Sigmoid colon (tissue), 7 donors: Measurements from ENCODE around the gene VPS39. TPM values are rescaled to one million over a fixed set of nuclear protein-coding genes. Genes with fewer than 3 reads are reported as not detected.

ENCODE experiments used
- DNase-seq: peaks from one replicate; pipeline ENCODE4 v3.0.0-alpha.2; 2019
- H3K27ac ChIP-seq, 4 donors: fragments of 200-600 bp; sonication (generic); one replicate each; pipeline ENCODE4 v1.5.1; 2016 to 2019; ENCODE audit warnings: mild to moderate bottlenecking in 1 of 4
- H3K27me3 ChIP-seq, 3 donors: fragments of 200-600 bp; sonication (generic); one replicate each; pipeline ENCODE4 v1.5.1; 2019; ENCODE audit warnings: mild to moderate bottlenecking in 1 of 3
- H3K36me3 ChIP-seq, 4 donors: fragments of 200-600 bp; sonication (generic); one replicate each; pipeline ENCODE4 v1.5.1; 2016 to 2019
- H3K4me1 ChIP-seq, 4 donors: fragments of 200-600 bp; sonication (generic); one replicate each; pipeline ENCODE4 v1.5.1; 2017 to 2019
- H3K4me3 ChIP-seq, 4 donors: fragments of 200-600 bp; sonication (generic); one replicate each; pipeline ENCODE4 v1.5.1; 2017 to 2019; ENCODE audit warnings: mild to moderate bottlenecking in 2 of 4, moderate library complexity in 1 of 4
- H3K9me3 ChIP-seq, 4 donors: fragments of 200-600 bp in 3 of 4; sonication (generic) in 3 of 4; one replicate each; pipeline versions ENCODE4 v1.5.1 to v1.6.1; 2013 to 2019
- CTCF ChIP-seq, 4 experiments: fragments of 450-650 bp in 3 of 4; fragments of 200-600 bp in 1 of 4; IDR thresholded peaks; one replicate each; pipeline ENCODE4 v1.5.1; 2016 to 2019; ENCODE audit warnings: antibody characterized with exemption in 4 of 4, mild to moderate bottlenecking in 3 of 4, moderate library complexity in 2 of 4
- EP300 ChIP-seq, 4 donors: sonication (generic); formaldehyde crosslinking; IDR thresholded peaks; one replicate each; pipeline ENCODE4 v1.6.1; 2017; ENCODE audit warnings: antibody characterized with exemption in 4 of 4
- POLR2A ChIP-seq, 2 donors: fragments of 450-650 bp; IDR thresholded peaks; one replicate each; pipeline ENCODE4 v1.6.1; 2016; ENCODE audit warnings: antibody characterized with exemption in 2 of 2, mild to moderate bottlenecking in 2 of 2, moderate library complexity in 2 of 2
- POLR2AphosphoS5 ChIP-seq, 4 donors: sonication (generic); formaldehyde crosslinking; IDR thresholded peaks; one replicate each; pipeline ENCODE4 v1.6.1; 2017; ENCODE audit warnings: antibody characterized with exemption in 4 of 4
- WGBS, 2 donors: extraction: QIAGEN DNeasy Blood & Tissue Kit; methylation state at CpG; one replicate each; pipeline ENCODE4 v1.1.7; 2013; 5-methylcytosine and 5-hydroxymethylcytosine counted together
- intact Hi-C: fragments of 100-400 bp; cut with DNase I; formaldehyde crosslinking; loops from one replicate; pipeline ENCODE4 v1.15.1; 2023
- polyA plus RNA-seq, 3 donors: library from polyadenylated mRNA; stranded (reverse); fragments of 200-250 nt; gene quantifications; one replicate each; pipeline ENCODE4 v1.2.3, GENCODE V29; 2013
- total RNA-seq, 4 donors: library from RNA; depleted of rRNA; stranded (reverse); fragments of >200 nt; gene quantifications; one replicate each; pipeline ENCODE4 v1.1.0, GENCODE V29; 2016
- donor health status: healthy with polysubstance abuse.
- donor health status: Bipolar disorder and iron deficiency.
- donor health status: healthy.

The VPS39 gene
- total and polyA plus RNA-seq, 7 donors, result 16.2 to 186 (median 70.3) TPM

GRCh38 chr15:42206406-42206805 lies 1.7 kb downstream of the VPS39 start:
- H3K36me3 ChIP-seq, result peaks cover 0 to 16% (median 5%) of the 10 kb centered on the region in 4 donors
- no peaks in the 10 kb centered on the region for H3K9me3 ChIP-seq
- no peaks in the 10 kb centered on the region for H3K27me3 ChIP-seq
- intact Hi-C loops, result loop anchor here (5.0 kb wide), 1 partner anchor 66 kb away; the partner anchor contains the start of genes GANC and TMEM87A
- peaks cover 0 to 24% (median 19%) of the 10 kb centered on the region in 4 donors for H3K4me1 ChIP-seq
- no peak for DNase-seq
- 84% methylated on average over 4 of the region's 4 CpGs for WGBS, 2 donors
- no peak overlapping the region for H3K27ac ChIP-seq
- H3K4me3 ChIP-seq, result no peak overlapping the region
- TF ChIP-seq POLR2A (IDR thresholded peaks at IDR 0.05), result no peak
- TF ChIP-seq CTCF (IDR thresholded peaks at IDR 0.05), result no peak
- TF ChIP-seq EP300 (IDR thresholded peaks at IDR 0.05), result no peak
- TF ChIP-seq POLR2AphosphoS5 (IDR thresholded peaks at IDR 0.05), result no peak

- peaks cover 0 to 24% (median 19%) of the 10 kb centered on the region in 4 donors for H3K4me1 ChIP-seq
- H3K27me3 ChIP-seq, result no peaks in the 10 kb centered on the region
- no peak overlapping the region for H3K4me3 ChIP-seq
- no peak for DNase-seq
- peaks cover 0 to 8% (median under 1%) of the 10 kb centered on the region in 4 donors for H3K36me3 ChIP-seq
- intact Hi-C loops, result no loop called here
- no peak overlapping the region for H3K27ac ChIP-seq
- H3K9me3 ChIP-seq, result no peaks in the 10 kb centered on the region
- no peak for TF ChIP-seq POLR2AphosphoS5 (IDR thresholded peaks at IDR 0.05)
- WGBS, 2 donors, result 94 to 95% methylated on average over 3 of the region's 3 CpGs
These were observed 4.2 kb downstream of the VPS39 start for GRCh38 chr15:42203891-42204290.

GRCh38 chr15:42202653-42203052 lies 5.5 kb downstream of the VPS39 start:
- no peaks in the 10 kb centered on the region for H3K27me3 ChIP-seq
- H3K9me3 ChIP-seq, result no peaks in the 10 kb centered on the region
- TF ChIP-seq POLR2AphosphoS5 (IDR thresholded peaks at IDR 0.05) (no peak), CTCF (IDR thresholded peaks at IDR 0.05) (no peak), POLR2A (IDR thresholded peaks at IDR 0.05) (no peak), EP300 (IDR thresholded peaks at IDR 0.05) (no peak)
- H3K36me3 ChIP-seq, result peaks cover 0 to 20% (median 9%) of the 10 kb centered on the region in 4 donors
- intact Hi-C loops, result no loop called here
- H3K4me3 ChIP-seq, result no peak overlapping the region
- WGBS, 2 donors, result 64 to 68% methylated on average over 2 of the region's 2 CpGs
- no peak overlapping the region for H3K27ac ChIP-seq
- peaks cover 0 to 22% (median 17%) of the 10 kb centered on the region in 4 donors for H3K4me1 ChIP-seq
- no peak for DNase-seq

- H3K36me3 ChIP-seq, result peaks cover 0 to 26% (median 9%) of the 10 kb centered on the region in 4 donors
- intact Hi-C loops, result no loop called here
These were observed 6.3 kb downstream of the VPS39 start for GRCh38 chr15:42201801-42202200.

GRCh38 chr15:42199126-42199525 lies 9.0 kb downstream of the VPS39 start:
- 90 to 91% methylated on average over 5 of the region's 5 CpGs for WGBS, 2 donors
- Histone ChIP-seq H3K4me3 (no peak overlapping the region), H3K27ac (no peak overlapping the region), H3K27me3 (no peaks in the 10 kb centered on the region), H3K9me3 (no peaks in the 10 kb centered on the region), H3K36me3 (peaks cover 0 to 26% (median 9%) of the 10 kb centered on the region in 4 donors), H3K4me1 (no peaks in the 10 kb centered on the region)
- TF ChIP-seq POLR2AphosphoS5 (IDR thresholded peaks at IDR 0.05) (no peak), CTCF (IDR thresholded peaks at IDR 0.05) (no peak), EP300 (IDR thresholded peaks at IDR 0.05) (no peak), POLR2A (IDR thresholded peaks at IDR 0.05) (no peak)
- intact Hi-C loops, result no loop called here
- DNase-seq, result no peak

More at GRCh38 chr15:42201801-42202200, 6.3 kb downstream of the VPS39 start:
- no peak overlapping the region for H3K4me3 ChIP-seq
- H3K27me3 ChIP-seq, result no peaks in the 10 kb centered on the region
- H3K4me1 ChIP-seq, result peaks cover 0 to 13% (median 11%) of the 10 kb centered on the region in 4 donors
- H3K27ac ChIP-seq, result no peak overlapping the region
- DNase-seq, result no peak
- no peaks in the 10 kb centered on the region for H3K9me3 ChIP-seq
- no peak for TF ChIP-seq POLR2AphosphoS5 (IDR thresholded peaks at IDR 0.05)
- TF ChIP-seq EP300 (IDR thresholded peaks at IDR 0.05), result no peak
- no peak for TF ChIP-seq CTCF (IDR thresholded peaks at IDR 0.05)
- TF ChIP-seq POLR2A (IDR thresholded peaks at IDR 0.05), result no peak
- WGBS, 2 donors, result 94 to 98% methylated on average over 1 of the region's 1 CpG
